Common myeloid progenitor, CD34-positive (primary cell): ENCODE data around the gene UNG.

Source experiments
- CTCF ChIA-PET: fragments of 350-600 bp; sonication (Branson Sonifier 250); formaldehyde crosslinking; loops from one replicate; lab custom pipeline; 2021; ENCODE audit warnings: antibody characterized with exemption; lab: Charles Lee
- POLR2A ChIA-PET: fragments of 350-600 bp; sonication (Branson Sonifier 250); formaldehyde crosslinking; loops from one replicate; lab custom pipeline; 2021; ENCODE audit warnings: antibody characterized with exemption; lab: Charles Lee
- DNase-seq, 3 donors: peaks; one replicate each; pipeline versions ENCODE4 v3.0.0 to v3.0.0-alpha.2; 2013
- H3K27ac ChIP-seq, 2 experiments: 1 replicate in 1 of 2; 2 replicates in 1 of 2; pipeline ENCODE4 v1.7.0; 2013; ENCODE audit warnings: inconsistent platforms in 2 of 2, low read length in 2 of 2, mild to moderate bottlenecking in 2 of 2, low read depth in 1 of 2, moderate library complexity in 1 of 2; ENCODE audit not compliant: severe bottlenecking in 2 of 2, insufficient read depth in 1 of 2, poor library complexity in 1 of 2
- H3K27me3 ChIP-seq, 5 experiments: replicated peaks in 2 of 5; 1 replicate in 3 of 5; 2 replicates in 2 of 5; pipeline versions ENCODE4 v1.6.1 to v1.7.0; 2013; ENCODE audit warnings: low read length in 4 of 5, mild to moderate bottlenecking in 2 of 5, moderate library complexity in 2 of 5, inconsistent platforms in 1 of 5; ENCODE audit not compliant: insufficient read depth in 5 of 5, control insufficient read depth in 4 of 5
- H3K36me3 ChIP-seq, 4 experiments: 1 replicate in 2 of 4; 2 replicates in 2 of 4; pipeline versions ENCODE4 v1.6.1 to v1.7.0; 2013; ENCODE audit warnings: low read length in 3 of 4, control low read depth in 1 of 4, mild to moderate bottlenecking in 1 of 4; ENCODE audit not compliant: control insufficient read depth in 4 of 4, insufficient read depth in 4 of 4
- H3K4me1 ChIP-seq, 4 experiments: 1 replicate in 3 of 4; 2 replicates in 1 of 4; pipeline versions ENCODE4 v1.6.1 to v1.7.1; 2013; ENCODE audit warnings: low read length in 3 of 4, mild to moderate bottlenecking in 3 of 4, control low read depth in 1 of 4, inconsistent platforms in 1 of 4, moderate library complexity in 1 of 4; ENCODE audit not compliant: control insufficient read depth in 4 of 4, insufficient read depth in 4 of 4; ENCODE audit errors: control extremely low read depth in 1 of 4
- H3K4me3 ChIP-seq, 7 experiments: 1 replicate in 4 of 7; 2 replicates in 3 of 7; pipeline versions ENCODE4 v1.5.1 to v1.7.0; 2013; ENCODE audit warnings: mild to moderate bottlenecking in 7 of 7, low read length in 6 of 7, moderate library complexity in 6 of 7, inconsistent platforms in 2 of 7, low read depth in 2 of 7, control low read depth in 1 of 7; ENCODE audit not compliant: insufficient read depth in 4 of 7, control insufficient read depth in 1 of 7; ENCODE audit errors: extremely low read depth in 1 of 7
- H3K9me3 ChIP-seq, 5 experiments: 1 replicate in 4 of 5; 2 replicates in 1 of 5; pipeline versions ENCODE4 v1.6.1 to v1.7.1; 2013; ENCODE audit warnings: low read length in 4 of 5, mild to moderate bottlenecking in 2 of 5, inconsistent platforms in 1 of 5, low read depth in 1 of 5, moderate library complexity in 1 of 5; ENCODE audit not compliant: control insufficient read depth in 4 of 5, insufficient read depth in 2 of 5; ENCODE audit errors: control extremely low read depth in 1 of 5
- WGBS: methylation state at CpG from one replicate; pipeline ENCODE4 v1.1.5; 2013; ENCODE audit not compliant: insufficient coverage; 5-methylcytosine and 5-hydroxymethylcytosine counted together

UNG gene

DNA sequence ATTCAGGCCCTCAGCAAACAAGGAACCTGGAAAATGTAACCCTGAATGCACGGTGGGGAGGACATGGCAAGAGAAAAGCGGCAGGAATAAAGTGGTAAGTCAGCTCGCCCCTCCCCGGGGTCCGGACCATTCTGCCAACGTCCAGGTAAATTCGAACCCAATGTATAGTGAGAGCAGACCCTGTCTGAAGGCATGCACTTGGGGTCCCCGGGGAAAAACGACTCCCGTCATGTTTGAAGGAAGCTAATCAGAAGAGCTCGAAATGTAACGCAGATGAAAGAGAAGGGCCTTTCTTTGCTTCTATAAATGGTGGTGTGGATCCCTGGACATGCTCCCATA lies 19.2 kb downstream of the UNG start:
- no peak for DNase-seq
- no peaks in the 10 kb centered on the region for H3K27me3 ChIP-seq
- H3K27ac ChIP-seq = no peak overlapping the region
- no peaks in the 10 kb centered on the region for H3K9me3 ChIP-seq
- H3K4me1 ChIP-seq = peaks cover 5 to 24% (median 14%) of the 10 kb centered on the region in 4 experiments
- 85% methylated on average over 11 of the region's 12 CpGs for WGBS
- peaks cover 0 to 2% (median 0%) of the 10 kb centered on the region in 4 experiments for H3K36me3 ChIP-seq
- ChIA-PET POLR2A (no interaction called here), CTCF (interaction anchor here (0.7 to 1.6 kb wide), 3 partner anchors 18 to 269 kb away, joined by 3 to 4 read pairs (median 3); no protein-coding TSS in a partner anchor)
- no peak overlapping the region for H3K4me3 ChIP-seq

DNA sequence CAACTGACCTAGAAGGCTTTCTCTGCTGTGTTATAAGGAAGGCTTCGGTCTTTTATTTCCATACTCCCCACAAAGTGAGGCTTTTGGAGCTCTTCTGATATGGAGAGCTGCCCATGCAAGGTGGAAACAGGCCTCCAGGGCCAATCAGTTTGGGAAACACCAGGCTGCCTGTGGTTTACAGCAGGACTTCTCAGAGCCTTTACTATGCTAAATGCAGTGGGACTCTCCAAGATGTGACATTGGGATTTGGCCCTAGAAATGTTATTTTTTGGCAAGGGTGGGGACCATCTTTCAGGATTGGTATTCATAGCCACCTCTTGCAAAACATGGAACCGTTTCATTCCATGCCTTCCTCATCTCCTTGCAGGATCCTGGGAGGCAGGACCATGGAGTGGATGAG lies 22.7 kb downstream of the UNG start:
- no peak for DNase-seq
- CTCF ChIA-PET = interaction anchor here (0.9 to 1.7 kb wide), 5 partner anchors 8 to 265 kb away, joined by 3 to 5 read pairs (median 3); no protein-coding TSS in a partner anchor
- Histone ChIP-seq H3K27ac (no peak overlapping the region), H3K4me3 (no peak overlapping the region), H3K4me1 (peaks cover 5 to 16% (median 11%) of the 10 kb centered on the region in 4 experiments), H3K27me3 (no peaks in the 10 kb centered on the region), H3K36me3 (no peaks in the 10 kb centered on the region), H3K9me3 (no peaks in the 10 kb centered on the region)
- POLR2A ChIA-PET = no interaction called here
- 100% methylated on average over 1 of the region's 2 CpGs for WGBS

DNA sequence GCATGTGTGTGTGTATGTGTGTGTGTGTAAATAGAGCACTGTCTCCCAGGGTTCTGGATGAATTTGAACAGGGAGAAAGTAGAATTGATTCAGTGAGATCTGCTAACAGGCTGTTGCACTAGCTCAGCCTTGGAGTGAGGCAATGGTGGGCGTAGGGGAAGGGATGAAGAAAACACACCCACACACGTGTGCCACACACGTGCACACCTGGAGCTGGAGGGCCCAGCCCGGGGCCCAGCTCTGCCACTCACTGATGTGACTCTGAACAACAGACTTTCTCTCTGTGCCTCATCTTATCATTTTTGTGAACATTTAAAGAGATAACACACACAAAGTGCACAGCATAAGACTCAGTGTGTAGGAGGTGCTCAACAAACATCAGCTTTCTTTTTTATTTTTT lies 23.2 kb downstream of the UNG start:
- Histone ChIP-seq H3K36me3 (no peaks in the 10 kb centered on the region), H3K9me3 (no peaks in the 10 kb centered on the region), H3K27me3 (no peaks in the 10 kb centered on the region), H3K4me1 (peaks cover 5 to 12% (median 9%) of the 10 kb centered on the region in 4 experiments), H3K27ac (no peak overlapping the region), H3K4me3 (no peak overlapping the region)
- CTCF ChIA-PET = interaction anchor here (1.0 to 1.7 kb wide), 2 partner anchors 9 to 11 kb away, joined by 3 to 5 read pairs; no protein-coding TSS in a partner anchor
- POLR2A ChIA-PET = interaction anchor here (0.6 kb wide), 1 partner anchor 1330 kb away, joined by 3 read pairs; the partner anchor contains the start of gene ARPC3
- WGBS = 75% methylated on average over 3 of the region's 4 CpGs
- DNase-seq = no peak

DNA sequence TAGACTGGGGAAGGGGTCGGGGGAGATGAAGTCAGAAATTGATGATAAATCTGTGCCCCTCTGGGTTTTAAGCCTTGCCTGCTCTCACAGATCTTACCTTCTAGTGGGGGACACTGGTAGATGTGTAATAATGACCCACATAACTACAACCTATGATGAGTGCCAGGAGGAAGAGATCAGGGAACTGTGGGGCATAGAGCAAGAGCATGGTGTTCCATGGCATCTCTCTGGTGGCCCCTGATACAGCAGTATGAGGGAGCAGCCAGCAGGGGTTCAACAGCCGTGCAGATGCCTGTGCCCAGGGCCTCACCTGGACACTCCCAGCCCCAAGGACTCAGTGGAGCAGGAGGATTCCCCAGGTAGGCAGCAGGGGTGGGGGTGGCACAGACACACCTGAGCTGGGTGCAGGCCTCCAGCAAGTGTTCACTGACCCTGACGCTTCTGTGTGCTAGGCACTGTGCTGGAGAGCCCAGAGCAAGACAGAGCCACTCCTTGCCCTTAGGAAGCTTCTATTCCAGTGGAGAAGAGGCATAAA lies 24.0 kb downstream of the UNG start:
- 100% methylated on average over 2 of the region's 3 CpGs for WGBS

DNA sequence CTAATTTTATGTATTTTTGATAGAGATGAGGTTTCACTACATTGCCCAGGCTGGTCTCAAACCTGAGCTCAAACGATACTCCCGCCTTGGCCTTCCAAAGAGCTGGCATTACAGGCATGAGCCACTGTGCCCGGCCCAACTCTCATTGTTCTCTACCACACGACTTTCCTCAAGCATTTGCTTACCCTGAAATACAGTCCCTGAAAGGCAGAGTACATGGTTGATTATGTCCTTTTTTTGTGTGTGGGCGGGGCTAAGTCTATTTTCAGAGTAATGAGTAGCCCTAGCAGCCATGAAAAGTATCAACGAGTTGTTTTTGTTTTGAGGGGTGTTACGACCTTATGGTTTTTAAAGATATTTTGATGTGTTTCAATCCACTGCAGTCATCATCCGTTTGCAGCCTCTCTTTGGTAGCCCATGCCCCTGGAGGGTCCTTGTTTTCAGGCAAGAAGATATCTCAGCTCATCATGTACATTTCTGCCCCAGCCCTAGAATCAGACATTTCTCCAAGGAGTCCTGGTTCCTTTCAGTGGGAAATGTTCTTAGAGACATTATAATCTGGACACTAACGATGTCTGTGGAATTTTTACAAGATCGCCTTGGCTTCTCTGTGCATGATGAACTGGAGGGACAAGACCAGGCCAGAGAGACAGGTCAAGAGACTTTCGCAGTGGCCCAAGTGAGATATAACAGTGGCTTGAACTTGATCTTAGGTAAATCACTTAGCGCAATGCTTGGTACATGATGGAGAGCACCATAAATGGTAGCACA lies 27.7 kb downstream of the UNG start:
- no peak for DNase-seq
- peaks cover 0 to 2% (median 0%) of the 10 kb centered on the region in 5 experiments for H3K27me3 ChIP-seq
- H3K27ac ChIP-seq = no peak overlapping the region
- no peaks in the 10 kb centered on the region for H3K4me1 ChIP-seq
- H3K36me3 ChIP-seq = no peaks in the 10 kb centered on the region
- CTCF ChIA-PET = interaction anchor here (1.3 to 1.4 kb wide), 2 partner anchors 13 to 30 kb away, joined by 3 to 4 read pairs; no protein-coding TSS in a partner anchor
- no peak overlapping the region for H3K4me3 ChIP-seq
- 94% methylated on average over 8 of the region's 12 CpGs for WGBS
- H3K9me3 ChIP-seq = no peaks in the 10 kb centered on the region
- POLR2A ChIA-PET = no interaction called here

More for the DNA sequence above, 24.0 kb downstream of the UNG start:
- DNase-seq = no peak
- ChIA-PET CTCF (no interaction called here), POLR2A (no interaction called here)
- Histone ChIP-seq H3K9me3 (no peaks in the 10 kb centered on the region), H3K27ac (no peak overlapping the region), H3K4me3 (no peak overlapping the region), H3K36me3 (no peaks in the 10 kb centered on the region), H3K27me3 (no peaks in the 10 kb centered on the region), H3K4me1 (peaks cover 0 to 3% (median 1%) of the 10 kb centered on the region in 4 experiments)

DNA sequence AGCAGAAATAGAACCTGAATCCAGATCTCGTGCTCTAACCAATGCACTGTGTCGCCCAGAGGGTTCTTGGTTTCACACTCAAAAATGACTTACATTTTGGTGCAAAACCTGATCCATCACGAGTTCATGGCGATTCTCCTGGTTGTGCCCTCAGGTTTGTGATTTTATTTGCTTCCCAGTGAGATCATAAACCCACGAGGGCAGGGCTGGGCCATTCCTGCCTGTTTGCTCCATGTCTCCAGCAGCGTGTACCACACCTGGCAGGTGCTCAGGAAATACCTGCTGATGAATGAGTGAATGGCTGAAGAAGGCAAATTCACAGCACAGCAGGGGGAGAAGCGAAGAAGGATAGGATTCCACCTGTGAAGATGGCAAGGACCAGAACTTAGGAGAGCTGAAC lies 28.4 kb downstream of the UNG start:
- Histone ChIP-seq H3K27ac (no peak overlapping the region), H3K36me3 (no peaks in the 10 kb centered on the region), H3K4me1 (no peaks in the 10 kb centered on the region), H3K27me3 (peaks cover 0 to 2% (median 0%) of the 10 kb centered on the region in 5 experiments), H3K9me3 (no peaks in the 10 kb centered on the region), H3K4me3 (no peak overlapping the region)
- 98% methylated on average over 6 of the region's 7 CpGs for WGBS
- CTCF ChIA-PET = interaction anchor here (1.0 to 1.4 kb wide), 2 partner anchors 13 to 14 kb away, joined by 4 read pairs; no protein-coding TSS in a partner anchor
- POLR2A ChIA-PET = no interaction called here
- DNase-seq = no peak

DNA sequence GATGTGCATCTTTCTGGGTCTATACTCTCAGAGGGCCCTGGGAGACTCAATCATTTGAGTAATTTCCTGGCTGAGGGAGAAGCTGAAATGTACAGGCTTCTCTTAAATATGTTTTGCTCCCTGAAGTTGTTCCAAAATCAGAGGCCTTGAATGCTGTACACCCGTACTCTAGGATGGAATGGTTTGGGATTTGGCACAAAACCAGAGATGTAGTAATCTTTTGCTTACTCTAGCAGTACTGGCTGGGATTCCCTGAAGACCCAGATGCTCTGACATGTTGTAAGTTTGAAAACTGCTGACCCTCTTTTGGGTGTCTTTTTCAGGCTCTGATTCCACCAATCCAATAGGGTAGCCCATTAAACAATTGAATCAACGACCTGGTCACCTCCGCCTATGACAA lies 29.4 kb downstream of the UNG start:
- WGBS = 94% methylated on average over 3 of the region's 3 CpGs
- H3K36me3 ChIP-seq = no peaks in the 10 kb centered on the region
- no peak overlapping the region for H3K4me3 ChIP-seq
- no peaks in the 10 kb centered on the region for H3K4me1 ChIP-seq
- ChIA-PET POLR2A (no interaction called here), CTCF (interaction anchor here (1.0 kb wide), 1 partner anchor 14 kb away, joined by 4 read pairs; no protein-coding TSS in a partner anchor)
- peaks cover 0 to 2% (median 0%) of the 10 kb centered on the region in 5 experiments for H3K27me3 ChIP-seq
- H3K9me3 ChIP-seq = no peaks in the 10 kb centered on the region
- no peak overlapping the region for H3K27ac ChIP-seq
- no peak for DNase-seq
